HepG2 (cell line): ENCODE results near the gene SULT2A1. TPM values are rescaled to one million over a fixed set of nuclear protein-coding genes. Genes with fewer than 3 reads are reported as not detected.

Source experiments
- ARNT2 ChIP-seq: sonication (generic); formaldehyde crosslinking; IDR thresholded peaks from 2 replicates; pipeline ENCODE4 v1.8.0; 2022; ENCODE audit warnings: mild to moderate bottlenecking, low read depth, missing genetic modification reagents, moderate library complexity
- ATF5 ChIP-seq: sonication (generic); formaldehyde crosslinking; IDR thresholded peaks from 2 replicates; pipeline ENCODE4 v1.4.0; 2020; ENCODE audit warnings: mild to moderate bottlenecking, low read depth, missing genetic modification reagents
- BRF2 ChIP-seq: sonication (generic); formaldehyde crosslinking; IDR thresholded peaks from 2 replicates; pipeline ENCODE4 v1.8.1; 2022; ENCODE audit warnings: mild to moderate bottlenecking, missing genetic modification reagents
- CBX2 ChIP-seq, 2 experiments: fragments of 200-600 bp in 1 of 2; sonication (generic); formaldehyde crosslinking in 1 of 2; IDR thresholded peaks; 2 replicates each; pipeline versions ENCODE4 v1.7.0 to v1.8.1; 2018 to 2022; ENCODE audit warnings: low read depth in 2 of 2, low read length in 1 of 2, mild to moderate bottlenecking in 1 of 2, missing genetic modification reagents in 1 of 2
- E2F1 ChIP-seq: sonication (generic); formaldehyde crosslinking; IDR thresholded peaks from 2 replicates; pipeline ENCODE4 v1.5.0; 2020; ENCODE audit warnings: missing genetic modification reagents
- E2F2 ChIP-seq: sonication (generic); formaldehyde crosslinking; IDR thresholded peaks from 2 replicates; pipeline ENCODE4 v1.4.0; 2020; ENCODE audit warnings: missing genetic modification reagents, borderline replicate concordance
- ELF4 ChIP-seq: sonication (generic); formaldehyde crosslinking; IDR thresholded peaks from 2 replicates; pipeline ENCODE4 v1.5.0; 2020; ENCODE audit warnings: missing genetic modification reagents, mild to moderate bottlenecking, moderate library complexity, borderline replicate concordance
- GRHL1 ChIP-seq: sonication (generic); formaldehyde crosslinking; conservative IDR thresholded peaks from 2 replicates; pipeline ENCODE4 v1.8.0; 2022; ENCODE audit warnings: missing genetic modification reagents
- GTF2F1 ChIP-seq: fragments of 150-350 bp; IDR thresholded peaks from 2 replicates; pipeline ENCODE4 v1.6.1; 2014; ENCODE audit warnings: low read length
- MLX ChIP-seq: IDR thresholded peaks from 2 replicates; pipeline ENCODE4 v1.6.1; 2016
- NKX3-1 ChIP-seq: sonication (generic); formaldehyde crosslinking; IDR thresholded peaks from 2 replicates; pipeline ENCODE4 v1.5.0; 2020; ENCODE audit warnings: missing genetic modification reagents
- RAD51 ChIP-seq: fragments of 450-650 bp; IDR thresholded peaks from 2 replicates; pipeline ENCODE4 v1.6.1; 2016; ENCODE audit warnings: borderline replicate concordance
- RNF2 ChIP-seq: fragments of 450-650 bp; conservative IDR thresholded peaks from 2 replicates; pipeline ENCODE4 v1.6.1; 2016; ENCODE audit warnings: low read depth
- SP5 ChIP-seq: IDR thresholded peaks from 2 replicates; pipeline ENCODE4 v1.6.1; 2016; ENCODE audit warnings: low read depth, borderline replicate concordance
- TBX2 ChIP-seq: sonication (generic); formaldehyde crosslinking; IDR thresholded peaks from 2 replicates; pipeline ENCODE4 v1.5.0; 2020; ENCODE audit warnings: missing genetic modification reagents, mild to moderate bottlenecking, borderline replicate concordance
- YY1 ChIP-seq: IDR thresholded peaks from 2 replicates; pipeline ENCODE4 v1.6.1; 2011; ENCODE audit warnings: low read length, low read depth, moderate library complexity, mild to moderate bottlenecking; ENCODE audit not compliant: insufficient read depth, insufficient replicate concordance
- ZMYM4 ChIP-seq: sonication (generic); formaldehyde crosslinking; IDR thresholded peaks from 2 replicates; pipeline ENCODE4 v1.8.1; 2023; ENCODE audit warnings: mild to moderate bottlenecking, missing genetic modification reagents
- ZNF12 ChIP-seq: sonication (generic); formaldehyde crosslinking; IDR thresholded peaks from 2 replicates; pipeline ENCODE4 v1.5.0; 2020; ENCODE audit warnings: missing genetic modification reagents
- ZNF513 ChIP-seq: sonication (generic); formaldehyde crosslinking; conservative IDR thresholded peaks from 2 replicates; pipeline ENCODE4 v1.5.0; 2020; ENCODE audit warnings: missing genetic modification reagents
- ZNF563 ChIP-seq: sonication (generic); formaldehyde crosslinking; IDR thresholded peaks from 2 replicates; pipeline ENCODE4 v1.8.0; 2022; ENCODE audit warnings: mild to moderate bottlenecking, moderate library complexity, missing genetic modification reagents
- ZNF670 ChIP-seq: sonication (generic); formaldehyde crosslinking; IDR thresholded peaks from 2 replicates; pipeline ENCODE4 v1.8.0; 2022; ENCODE audit warnings: mild to moderate bottlenecking, missing genetic modification reagents, borderline replicate concordance
- ZSCAN12 ChIP-seq: sonication (generic); formaldehyde crosslinking; IDR thresholded peaks from 2 replicates; pipeline ENCODE4 v1.9.0; 2021; ENCODE audit warnings: mild to moderate bottlenecking, missing genetic modification reagents
- polyA plus RNA-seq, 8 experiments: library from polyadenylated mRNA; depleted of rRNA in 3 of 8; stranded (reverse) in 7 of 8; unstranded in 1 of 8; fragments of >200 nt; fragmentation: Illumina TruSeq in 4 of 8; extraction: Trizol in 4 of 8; gene quantifications; 2 replicates each; pipeline versions ENCODE4 v1.2.1 to v1.2.3, GENCODE V29; 2011 to 2016; ENCODE audit warnings: low read depth in 4 of 8, missing spikeins in 1 of 8, mixed read lengths in 1 of 8; ENCODE audit not compliant: insufficient read depth in 1 of 8
- total RNA-seq, 5 experiments: library from RNA; depleted of rRNA; stranded (reverse); fragments of >200 nt; fragmentation: Illumina TruSeq; extraction: Trizol; gene quantifications; 2 replicates each; pipeline ENCODE4 v1.2.3, GENCODE V29; 2016; ENCODE audit warnings: low read depth in 1 of 5

SULT2A1 gene
- total and polyA plus RNA-seq, 2 of the 13 experiments (the other 11 are each of a cell fraction or from before 2014, with no cell fraction given): 137 to 193 TPM

GRCh38 chr19:47886010-47886559, at the start of gene SULT2A1 (continued):
- TF ChIP-seq YY1 (no peak), ATF5 (CRISPR knock-in tag) (no peak), NKX3-1 (no peak), ZNF513 (CRISPR knock-in tag) (no peak), ZNF12 (CRISPR knock-in tag) (no peak; the same call in 1 of the 2 replicates), TBX2 (CRISPR knock-in tag) (peak; percentile 70; the same call in 1 of the 2 replicates), E2F2 (no peak), E2F1 (CRISPR knock-in tag) (no peak), ZMYM4 (CRISPR knock-in tag) (peak; percentile 76), ZSCAN12 (no peak), RNF2 (no peak), GTF2F1 (peak; percentile 37; the same call in 1 of the 2 replicates), GRHL1 (no peak), ELF4 (no peak), BRF2 (CRISPR knock-in tag) (no peak), SP5 (CRISPR knock-in tag) (no peak), ZNF670 (CRISPR knock-in tag) (no peak), ARNT2 (0 out of 2 replicates have a peak, but pooled peaks have one; percentile 50), RAD51 (no peak), ZNF563 (CRISPR knock-in tag) (no peak), CBX2 (IDR thresholded peaks at IDR 0.05; ENCODE audit: low read depth, low read length) (no peak), CBX2 (CRISPR knock-in tag; IDR thresholded peaks at IDR 0.05; ENCODE audit: low read depth) (no peak), MLX (CRISPR knock-in tag) (peak; percentile 87)
